Thoracic aorta (tissue), 2 donors: ENCODE measurements around the gene TREM2. TPM values are rescaled to one million over a fixed set of nuclear protein-coding genes. Genes with fewer than 3 reads are reported as not detected.
"Not testable (repeated sequence)": the region's sequence is repeated elsewhere in the genome, so short reads cannot be mapped to it uniquely, and the experiment has no call there.

Experiments
- ATAC-seq: fragments of 150-250 bp; one replicate; pipeline ENCODE4 v1.8.0; 2017; ENCODE audit warnings: low read depth; ENCODE audit not compliant: insufficient number of reproducible peaks, low FRiP score
- DNase-seq: peaks from one replicate; pipeline ENCODE4 v3.0.0-alpha.2; 2020; ENCODE audit warnings: low spot score
- H3K27ac ChIP-seq, 2 donors: fragments of 200-600 bp; sonication (generic); 1 replicate in 1 of 2; 2 replicates in 1 of 2; pipeline ENCODE4 v1.5.1; 2016; ENCODE audit warnings: mild to moderate bottlenecking in 2 of 2, moderate library complexity in 2 of 2
- H3K27me3 ChIP-seq: fragments of 200-600 bp; sonication (generic); replicated peaks from 2 replicates; pipeline ENCODE4 v1.6.0; 2016; ENCODE audit warnings: mild to moderate bottlenecking; ENCODE audit not compliant: insufficient read depth
- H3K36me3 ChIP-seq: fragments of 200-600 bp; sonication (generic); one replicate; pipeline ENCODE4 v1.5.1; 2016
- H3K4me1 ChIP-seq, 2 donors: fragments of 200-600 bp; sonication (generic); 1 replicate in 1 of 2; 2 replicates in 1 of 2; pipeline versions ENCODE4 v1.5.1 to v1.6.0; 2016; ENCODE audit warnings: low read depth in 2 of 2, mild to moderate bottlenecking in 1 of 2; ENCODE audit not compliant: control insufficient read depth in 1 of 2
- H3K4me3 ChIP-seq: fragments of 200-600 bp; sonication (generic); 2 replicates; pipeline ENCODE4 v1.5.1; 2016; ENCODE audit warnings: mild to moderate bottlenecking
- H3K9me3 ChIP-seq: fragments of 200-600 bp; sonication (generic); 2 replicates; pipeline ENCODE4 v1.5.1; 2016
- total RNA-seq, 2 donors: library from RNA; depleted of rRNA; stranded (reverse); fragments of >200 nt; gene quantifications; one replicate each; pipeline versions ENCODE4 v1.1.0 to v1.2.3, GENCODE V29; 2016
- TF ChIP-seq, protein P1 (sequence below): fragments of 200-600 bp; sonication (generic); IDR thresholded peaks from one replicate; pipeline ENCODE4 v1.5.1; 2019; ENCODE audit warnings: antibody characterized with exemption

Gene TREM2
- total RNA-seq, 2 donors from 2014 or later, result 9.8 to 16.5 TPM

DNA sequence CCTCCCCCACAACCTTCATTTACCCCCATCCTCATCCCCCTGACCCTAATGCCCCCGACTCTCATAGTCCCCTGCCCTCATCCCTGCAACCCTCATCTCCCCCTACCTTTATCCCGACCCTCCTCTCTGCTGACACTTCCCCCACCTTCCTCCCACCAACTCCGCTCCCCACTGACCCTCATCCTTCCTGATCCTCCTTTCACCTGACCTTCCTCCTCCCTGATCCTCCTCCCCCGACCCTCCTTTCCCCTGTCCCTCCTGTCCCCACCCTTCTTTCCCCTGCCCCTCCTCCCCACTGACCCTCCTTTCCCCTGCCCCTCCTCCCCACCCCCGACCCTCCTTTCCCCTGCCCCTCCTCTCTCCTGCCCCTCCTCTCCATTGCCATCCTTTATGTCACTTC, 31.0 kb upstream of the TREM2 start:
- Histone ChIP-seq H3K4me1 (no peaks in the 10 kb centered on the region), H3K4me3 (no peak overlapping the region), H3K27ac (no peak overlapping the region), H3K9me3 (no peaks in the 10 kb centered on the region), H3K27me3 (no peaks in the 10 kb centered on the region), H3K36me3 (no peaks in the 10 kb centered on the region)
- DNase-seq, result no peak
- TF ChIP-seq, protein P1, sequence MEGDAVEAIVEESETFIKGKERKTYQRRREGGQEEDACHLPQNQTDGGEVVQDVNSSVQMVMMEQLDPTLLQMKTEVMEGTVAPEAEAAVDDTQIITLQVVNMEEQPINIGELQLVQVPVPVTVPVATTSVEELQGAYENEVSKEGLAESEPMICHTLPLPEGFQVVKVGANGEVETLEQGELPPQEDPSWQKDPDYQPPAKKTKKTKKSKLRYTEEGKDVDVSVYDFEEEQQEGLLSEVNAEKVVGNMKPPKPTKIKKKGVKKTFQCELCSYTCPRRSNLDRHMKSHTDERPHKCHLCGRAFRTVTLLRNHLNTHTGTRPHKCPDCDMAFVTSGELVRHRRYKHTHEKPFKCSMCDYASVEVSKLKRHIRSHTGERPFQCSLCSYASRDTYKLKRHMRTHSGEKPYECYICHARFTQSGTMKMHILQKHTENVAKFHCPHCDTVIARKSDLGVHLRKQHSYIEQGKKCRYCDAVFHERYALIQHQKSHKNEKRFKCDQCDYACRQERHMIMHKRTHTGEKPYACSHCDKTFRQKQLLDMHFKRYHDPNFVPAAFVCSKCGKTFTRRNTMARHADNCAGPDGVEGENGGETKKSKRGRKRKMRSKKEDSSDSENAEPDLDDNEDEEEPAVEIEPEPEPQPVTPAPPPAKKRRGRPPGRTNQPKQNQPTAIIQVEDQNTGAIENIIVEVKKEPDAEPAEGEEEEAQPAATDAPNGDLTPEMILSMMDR, result no peak
- no peak for ATAC-seq

DNA sequence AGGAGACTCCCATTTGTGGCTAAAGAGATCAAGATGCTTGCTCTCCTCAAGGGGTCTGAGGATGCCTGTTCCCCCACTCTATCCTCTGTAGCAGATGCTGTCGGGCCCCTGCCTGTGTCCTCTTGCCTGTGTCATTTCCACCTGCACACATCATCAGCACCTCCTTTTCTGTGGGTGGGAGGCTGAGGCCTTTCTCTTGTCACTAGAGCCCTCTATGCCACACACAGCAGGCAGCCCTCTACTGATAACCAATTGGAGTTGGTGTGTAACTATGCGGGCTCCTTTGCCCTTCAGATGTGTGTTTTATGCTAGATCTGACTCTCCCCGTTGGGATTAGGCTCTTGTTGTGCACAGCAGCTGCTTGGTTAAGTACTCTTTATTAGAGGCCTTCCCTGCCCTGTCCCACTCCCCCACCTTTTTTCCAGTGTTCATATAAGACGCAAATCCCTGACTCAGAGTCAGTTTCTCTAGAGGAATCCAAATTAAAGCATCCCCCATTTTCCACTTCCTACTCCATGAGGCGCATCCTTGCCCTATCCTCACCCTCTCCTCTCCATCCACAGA, 30.3 kb upstream of the TREM2 start:
- H3K9me3 ChIP-seq, result no peaks in the 10 kb centered on the region
- no peaks in the 10 kb centered on the region for H3K4me1 ChIP-seq
- ATAC-seq (no peak), DNase-seq (no peak)
- H3K27ac ChIP-seq, result no peak overlapping the region
- no peak overlapping the region for H3K4me3 ChIP-seq
- H3K36me3 ChIP-seq, result no peaks in the 10 kb centered on the region
- H3K27me3 ChIP-seq, result no peaks in the 10 kb centered on the region
- TF ChIP-seq, protein P1, result no peak

DNA sequence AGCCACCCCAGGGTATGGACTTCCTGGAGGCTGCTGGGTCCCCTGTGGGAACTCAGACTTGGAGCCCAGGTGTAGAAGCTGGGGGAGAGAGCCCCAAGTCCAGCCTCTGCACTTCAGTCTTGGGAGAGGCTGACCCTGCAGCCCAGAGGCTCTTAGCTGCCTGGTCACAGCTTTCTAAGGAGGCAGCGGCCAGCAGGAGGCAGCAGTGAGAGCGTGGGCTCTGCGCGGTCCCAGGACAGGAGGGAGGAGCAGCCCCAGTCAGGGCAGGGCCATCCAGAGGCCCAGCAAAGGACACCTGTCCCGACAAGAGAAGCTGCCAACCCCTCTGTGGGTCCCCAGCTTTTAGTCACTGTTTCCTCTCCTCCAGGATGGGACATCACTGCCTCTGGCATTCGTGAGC, 28.7 kb upstream of the TREM2 start:
- Histone ChIP-seq H3K4me3 (no peak overlapping the region), H3K4me1 (no peaks in the 10 kb centered on the region), H3K36me3 (no peaks in the 10 kb centered on the region), H3K27ac (no peak overlapping the region), H3K27me3 (no peaks in the 10 kb centered on the region), H3K9me3 (no peaks in the 10 kb centered on the region)
- TF ChIP-seq, protein P1, result no peak
- ATAC-seq, result no peak
- DNase-seq, result no peak

DNA sequence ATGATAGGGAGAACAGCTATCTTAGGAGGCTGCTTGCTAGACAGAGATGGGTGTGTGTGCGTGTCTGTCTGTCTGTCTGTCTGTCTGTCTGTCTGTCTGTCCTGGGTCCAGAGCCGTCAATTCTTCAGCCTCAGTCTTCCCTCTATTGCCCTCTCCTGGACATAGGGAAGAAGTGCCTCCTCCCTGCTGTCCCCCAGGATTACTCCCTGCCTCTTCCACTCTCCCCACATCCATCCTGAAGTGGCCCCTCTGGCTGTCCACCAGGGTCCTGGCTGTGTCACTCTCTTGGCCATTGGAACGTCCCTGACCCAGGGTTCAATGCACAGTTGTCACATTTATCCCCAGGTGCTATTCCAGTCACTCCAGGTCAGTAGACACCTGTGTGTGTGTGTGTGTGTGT, 27.9 kb upstream of the TREM2 start:
- H3K9me3 ChIP-seq, result no peaks in the 10 kb centered on the region
- DNase-seq, result no peak
- no peak overlapping the region for H3K4me3 ChIP-seq
- no peak overlapping the region for H3K27ac ChIP-seq
- H3K4me1 ChIP-seq, result no peaks in the 10 kb centered on the region
- no peaks in the 10 kb centered on the region for H3K36me3 ChIP-seq
- ATAC-seq, result no peak
- H3K27me3 ChIP-seq, result no peaks in the 10 kb centered on the region
- TF ChIP-seq, protein P1, result no peak

DNA sequence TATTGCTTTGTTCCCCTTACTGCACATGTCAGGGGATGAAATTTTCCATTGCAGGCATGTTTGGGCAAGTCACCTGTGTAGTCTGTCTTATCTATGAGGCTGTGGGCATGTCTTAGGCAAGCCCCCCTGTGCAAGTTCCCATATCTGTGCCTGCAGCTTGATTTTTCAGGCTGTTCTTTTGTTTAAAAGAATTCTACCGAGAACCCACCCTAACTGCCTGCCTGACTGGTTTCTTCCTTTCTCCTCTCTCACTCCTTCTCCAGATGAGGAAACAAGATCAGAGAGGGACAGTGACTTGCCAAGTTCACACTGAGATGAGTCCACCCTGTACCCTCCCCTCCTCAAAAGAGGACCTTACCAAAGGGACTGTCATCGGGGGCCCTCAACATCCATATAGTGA, 27.1 kb upstream of the TREM2 start:
- H3K36me3 ChIP-seq, result no peaks in the 10 kb centered on the region
- H3K4me3 ChIP-seq, result no peak overlapping the region
- TF ChIP-seq, protein P1, result no peak
- H3K27me3 ChIP-seq, result no peaks in the 10 kb centered on the region
- H3K27ac ChIP-seq, result no peak overlapping the region
- no peaks in the 10 kb centered on the region for H3K9me3 ChIP-seq
- no peak for ATAC-seq
- DNase-seq, result no peak
- no peaks in the 10 kb centered on the region for H3K4me1 ChIP-seq

DNA sequence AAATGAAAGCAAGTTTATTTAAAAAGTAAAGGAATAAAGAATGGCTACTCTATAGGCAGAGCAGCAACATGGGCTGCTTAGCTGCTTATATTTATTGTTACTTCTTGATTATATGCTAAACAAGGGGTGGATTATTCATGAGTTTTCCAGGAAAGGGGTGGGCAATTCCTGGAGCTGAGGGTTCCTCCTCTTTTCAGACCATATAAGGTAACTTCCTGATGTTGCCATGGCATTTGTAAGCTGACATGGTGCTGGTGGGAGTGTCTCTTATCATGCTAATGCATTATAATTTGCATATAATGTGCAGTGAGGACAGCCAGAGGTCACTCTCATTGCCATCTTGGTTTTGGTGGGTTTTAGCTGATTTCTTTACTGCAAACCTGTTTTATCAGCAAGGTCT, 26.1 kb upstream of the TREM2 start:
- H3K4me1 ChIP-seq, H3K27ac ChIP-seq, H3K4me3 ChIP-seq, H3K36me3 ChIP-seq, H3K9me3 ChIP-seq, DNase-seq, H3K27me3 ChIP-seq, ATAC-seq: not testable (repeated sequence)
